AG08395 (cell line): ENCODE results near the gene PIP4K2A.

ENCODE experiments used
- DNase-seq: peaks from one replicate; pipeline ENCODE4 v3.0.0; 2012; ENCODE audit warnings: mixed read lengths, low spot score

The PIP4K2A gene

DNA sequence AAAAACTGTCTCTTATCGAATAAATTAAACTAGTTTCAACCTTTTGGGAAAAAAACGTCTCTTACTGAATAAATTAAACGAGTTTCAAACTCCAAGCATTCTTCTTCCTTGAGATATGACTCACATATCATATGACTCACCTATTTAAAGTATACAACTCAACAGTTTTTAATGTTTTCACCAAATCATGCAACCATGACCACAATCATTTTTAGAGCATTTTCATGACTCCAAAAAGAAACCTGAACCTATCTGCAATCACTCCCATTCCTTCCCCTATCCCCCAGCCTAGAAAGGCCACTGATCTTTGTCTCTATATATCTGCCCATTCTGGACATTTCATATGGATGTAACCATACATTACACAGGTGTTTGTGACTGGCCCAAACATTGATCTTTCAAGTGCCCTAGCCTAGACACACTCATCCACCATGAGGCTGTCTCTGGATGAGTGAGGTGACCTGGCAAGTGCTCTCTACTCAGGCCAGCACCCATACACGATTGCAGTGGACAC lies 115.3 kb downstream of the PIP4K2A start:
- DNase-seq, result peak; percentile 62

DNA sequence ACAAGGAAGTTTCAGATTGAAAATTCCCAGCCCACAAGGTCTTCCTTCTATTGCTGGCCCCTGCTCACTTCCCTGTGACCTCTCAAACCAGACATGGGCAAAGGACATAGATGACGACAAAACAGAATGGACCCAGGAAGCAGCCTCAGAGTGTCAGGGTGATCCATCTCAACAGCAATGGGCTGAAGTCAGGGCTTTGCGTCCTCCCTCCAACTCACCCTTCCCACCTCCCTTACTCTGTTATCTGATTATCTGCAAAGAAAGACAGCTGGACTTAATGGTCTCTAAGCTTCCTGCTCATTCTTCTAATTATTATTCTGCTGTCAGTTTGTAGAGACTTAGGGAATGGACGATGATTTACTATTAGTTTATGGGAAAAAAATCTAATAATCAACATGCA lies 115.9 kb downstream of the PIP4K2A start:
- no peak for DNase-seq

- no peak for DNase-seq
Measured at GRCh38 chr10:22597138-22597537, 117.2 kb downstream of the PIP4K2A start.

DNA sequence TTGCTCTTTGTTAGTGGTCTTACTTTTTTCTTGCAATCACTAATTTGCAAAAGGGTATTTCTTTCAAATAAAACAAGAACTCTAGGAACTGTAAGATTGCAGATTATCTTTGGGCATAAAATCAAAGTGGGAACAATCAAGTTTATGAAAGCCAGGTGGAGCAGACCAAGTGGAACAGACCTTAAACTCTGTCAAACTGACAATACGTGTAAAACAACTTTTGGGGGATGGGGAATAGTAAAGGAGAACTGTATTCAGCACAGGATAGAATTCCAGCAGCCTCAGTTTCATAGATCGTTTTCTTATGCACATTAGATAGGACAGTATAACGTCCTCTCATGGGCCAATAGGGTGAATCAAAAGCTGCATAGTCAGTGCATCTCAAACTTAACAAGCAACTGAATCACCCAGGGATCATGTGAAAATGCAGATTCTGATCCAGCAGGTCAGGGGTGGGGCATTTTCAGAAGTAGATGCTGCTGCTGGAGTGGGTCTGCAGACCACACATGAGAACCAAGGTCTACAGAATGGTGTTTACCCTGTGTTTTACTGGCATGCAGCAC lies 120.7 kb downstream of the PIP4K2A start:
- DNase-seq, result no peak

DNA sequence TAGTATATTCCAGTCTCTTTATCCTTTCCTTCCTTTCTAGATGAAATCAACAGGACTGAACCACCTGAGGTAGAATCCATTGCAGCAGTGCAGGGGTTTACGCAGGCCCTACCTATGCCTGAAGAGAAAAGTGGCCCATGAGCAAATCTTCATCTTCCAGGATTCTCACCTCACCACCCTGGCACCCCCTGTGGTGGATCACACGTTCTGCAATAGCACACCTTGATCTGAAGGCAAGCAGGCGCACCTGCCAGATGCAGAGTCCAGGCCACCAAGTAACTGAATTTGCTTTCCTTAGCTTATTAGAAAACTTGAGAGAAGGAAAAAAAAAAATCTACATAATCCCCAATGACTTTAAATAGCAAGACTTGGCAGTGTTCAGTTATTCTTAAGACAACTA lies 121.4 kb downstream of the PIP4K2A start:
- DNase-seq, result no peak

- DNase-seq, result peak; percentile 15
Measured at GRCh38 chr10:22589851-22590514, 124.4 kb downstream of the PIP4K2A start.

GRCh38 chr10:22588462-22588861 lies 125.9 kb downstream of the PIP4K2A start:
- DNase-seq, result no peak

GRCh38 chr10:22583683-22584082 lies 130.7 kb downstream of the PIP4K2A start:
- no peak for DNase-seq

- DNase-seq, result no peak
Measured at GRCh38 chr10:22581461-22581860, 132.9 kb downstream of the PIP4K2A start.

DNA sequence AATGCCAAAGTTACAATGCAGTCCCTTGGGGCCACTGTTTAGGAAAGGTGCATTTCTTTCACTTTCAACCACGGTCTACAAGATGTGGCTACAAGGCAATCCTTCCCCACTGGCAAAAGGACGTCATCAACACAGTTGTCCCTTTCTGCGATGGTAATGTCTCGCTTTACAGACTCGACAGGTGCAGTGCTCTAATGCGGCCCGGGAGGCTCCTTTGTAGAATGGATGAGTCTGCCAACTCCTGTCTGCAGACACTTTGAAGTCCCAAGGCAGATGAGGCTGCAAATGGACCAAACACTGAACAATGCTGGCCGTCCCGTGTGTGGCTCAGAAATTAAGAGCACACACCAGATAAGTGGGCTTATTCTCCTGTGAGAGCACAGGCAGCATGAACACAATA lies 133.7 kb downstream of the PIP4K2A start:
- no peak for DNase-seq

DNA sequence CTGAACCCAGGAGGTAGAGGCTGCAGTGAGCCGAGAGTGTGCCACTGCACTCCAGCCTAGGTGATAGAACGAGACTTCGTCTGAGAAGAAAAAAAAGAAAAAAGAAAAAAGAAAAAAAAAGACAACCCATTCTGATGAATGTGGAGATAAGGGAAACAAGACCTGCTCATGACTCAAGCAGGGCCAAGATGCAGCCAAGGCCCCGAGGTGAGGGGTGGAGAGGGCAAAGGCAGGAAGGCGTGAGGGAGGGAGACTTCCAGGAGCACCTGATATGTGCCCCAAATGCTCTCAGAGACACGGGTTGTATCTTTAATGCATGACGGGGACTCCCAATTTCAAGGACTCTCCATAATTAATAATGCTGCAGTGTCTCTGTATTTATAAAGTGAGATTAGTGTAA lies 134.6 kb downstream of the PIP4K2A start:
- no peak for DNase-seq

DNA sequence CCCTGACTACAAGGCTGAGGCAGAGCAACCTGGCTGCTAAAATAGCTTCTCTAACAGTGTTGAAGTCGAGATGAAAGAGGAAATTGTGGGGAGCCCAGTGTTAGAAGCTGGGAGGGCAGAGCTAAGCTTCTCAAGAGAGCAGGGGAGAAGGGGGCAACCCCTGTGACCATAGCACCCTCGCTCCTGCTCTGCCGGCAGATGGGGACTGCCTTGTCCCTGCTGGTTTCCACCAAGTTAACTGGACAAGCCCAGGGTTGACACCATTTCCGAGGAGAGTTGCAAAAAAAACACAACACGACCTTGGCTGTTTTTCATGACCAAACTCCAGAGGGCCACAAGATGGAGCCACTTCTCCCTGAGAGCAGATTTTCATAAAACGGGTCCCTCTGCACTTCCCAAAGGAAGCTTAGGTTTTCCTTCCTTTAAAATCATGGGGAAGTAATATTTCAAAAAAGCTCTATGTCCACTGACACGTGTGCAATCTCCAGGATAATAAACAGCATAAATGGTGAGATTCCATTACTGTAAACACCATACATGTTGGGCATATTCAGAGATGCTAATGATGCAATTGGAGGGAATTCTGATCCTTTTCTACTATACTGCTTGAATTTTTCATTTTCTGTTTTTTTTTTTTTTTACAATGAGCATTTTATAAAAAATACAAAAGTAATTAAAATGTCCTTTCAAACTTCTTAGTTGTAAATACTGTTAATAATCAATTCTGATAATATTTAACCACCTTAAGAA lies 140.4 kb downstream of the PIP4K2A start:
- peak; percentile 40 for DNase-seq

GRCh38 chr10:22570733-22571430 lies 143.5 kb downstream of the PIP4K2A start:
- no peak for DNase-seq

DNA sequence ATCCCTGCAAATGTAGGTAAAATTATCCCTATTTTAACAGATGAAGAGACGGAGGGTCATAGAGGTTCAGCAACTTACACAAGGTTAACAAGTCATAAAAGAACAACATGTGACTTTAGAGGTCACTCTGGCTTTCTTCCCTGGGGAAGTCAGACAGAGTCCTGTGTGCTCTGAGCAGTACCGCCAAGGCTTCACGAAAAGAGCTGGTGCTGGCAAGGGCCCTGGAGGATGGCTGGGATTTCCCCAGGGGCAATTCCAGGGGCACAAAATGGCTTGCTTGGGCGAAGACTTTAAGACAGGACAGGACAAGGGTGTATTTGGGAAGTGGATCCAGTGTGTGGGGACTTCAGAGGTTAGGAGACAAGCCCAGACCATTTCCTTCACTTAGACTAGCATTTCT lies 144.1 kb downstream of the PIP4K2A start:
- no peak for DNase-seq

GRCh38 chr10:22568928-22569327 lies 145.4 kb downstream of the PIP4K2A start:
- DNase-seq, result no peak

DNA sequence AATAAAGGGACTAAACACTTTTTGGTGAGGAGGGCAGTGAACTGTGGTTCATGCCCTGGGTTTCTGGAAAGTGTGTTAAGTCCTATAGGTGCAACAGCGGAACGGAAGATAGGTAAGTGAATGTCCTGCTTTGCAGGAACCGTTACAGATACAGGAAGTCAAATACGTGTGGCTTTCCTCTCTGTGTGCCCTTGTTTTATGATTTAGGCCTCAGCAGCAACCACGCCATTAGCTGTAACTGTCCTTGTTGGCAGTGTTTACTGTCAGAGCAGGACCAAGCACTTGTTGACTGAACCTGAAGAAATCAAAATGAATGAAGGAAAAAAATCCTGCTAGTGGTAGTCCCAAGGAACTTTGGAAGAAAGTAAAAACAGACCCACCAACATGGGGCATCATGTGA lies 150.3 kb downstream of the PIP4K2A start:
- no peak for DNase-seq

DNA sequence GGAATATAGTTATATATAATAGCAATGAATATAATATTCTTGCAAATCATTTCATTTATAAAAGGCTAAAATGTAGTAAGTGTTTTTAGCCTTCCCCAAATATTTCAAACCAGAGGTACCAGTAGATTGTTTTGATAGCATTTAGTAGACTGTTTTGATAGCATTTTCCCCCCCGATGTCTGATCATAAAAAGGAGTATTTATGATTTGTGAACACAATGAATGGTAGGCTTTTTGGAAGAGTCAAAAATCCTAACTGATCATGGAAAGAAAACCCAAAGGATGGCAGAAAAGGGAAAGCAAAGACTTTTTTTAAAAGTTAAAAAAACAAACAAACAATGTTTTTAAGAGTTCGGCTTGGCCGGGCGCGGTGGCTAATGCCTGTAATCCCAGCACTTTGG lies 152.5 kb downstream of the PIP4K2A start:
- DNase-seq, result no peak

DNA sequence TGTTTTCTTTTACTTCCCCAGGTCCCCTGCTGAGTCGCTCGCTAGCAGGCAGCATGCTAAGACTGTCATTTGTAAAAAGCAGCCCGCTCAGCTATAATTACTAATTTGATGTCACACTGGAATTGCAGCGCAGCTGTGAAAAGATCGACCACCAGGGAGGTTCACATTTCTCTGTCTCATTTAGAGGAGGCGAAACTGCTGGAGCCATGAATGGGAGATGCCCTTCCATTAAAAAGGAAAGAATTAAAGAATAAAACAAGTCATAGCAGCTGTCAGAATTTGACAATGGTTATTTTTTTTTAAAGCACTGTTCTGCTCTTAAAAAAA lies 153.5 kb downstream of the PIP4K2A start:
- DNase-seq, result no peak

DNA sequence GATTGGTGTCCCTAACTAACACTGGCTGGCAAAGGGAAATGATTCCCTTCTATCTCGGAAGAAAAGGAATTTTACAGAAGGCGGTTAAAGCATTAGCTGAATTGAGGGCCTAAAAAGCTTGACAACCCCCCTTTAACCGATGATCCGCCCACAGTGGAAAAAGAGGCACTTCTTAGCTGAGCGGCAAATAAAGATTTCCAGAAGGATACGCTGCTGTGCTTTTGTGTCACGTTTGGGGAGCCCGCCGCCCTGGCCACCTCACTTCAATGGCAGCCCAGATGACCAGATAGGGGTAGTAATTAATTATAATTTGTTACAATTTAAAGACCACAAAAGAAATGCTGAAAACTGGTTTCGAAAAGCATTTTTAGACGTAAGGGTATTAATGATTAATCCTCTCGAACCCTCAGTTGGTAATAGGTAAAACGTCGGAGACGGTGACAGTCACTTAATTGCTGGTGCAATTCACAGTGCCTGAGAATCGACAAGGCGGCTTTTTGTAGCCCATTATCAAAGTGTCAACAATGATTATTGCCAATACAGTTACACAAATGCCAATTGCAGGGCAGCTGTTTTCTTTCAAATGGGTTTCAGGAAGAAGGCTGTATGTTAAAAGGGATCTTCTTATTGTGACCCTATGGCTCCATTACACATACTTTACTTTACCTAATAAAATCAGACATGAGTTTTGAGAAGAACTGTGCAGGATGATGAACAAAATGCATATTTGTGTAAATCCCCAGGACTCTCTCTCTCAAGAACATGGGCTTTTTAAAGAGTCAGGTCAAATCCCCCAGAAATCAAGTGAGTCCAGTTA lies 154.1 kb downstream of the PIP4K2A start:
- no peak for DNase-seq

DNA sequence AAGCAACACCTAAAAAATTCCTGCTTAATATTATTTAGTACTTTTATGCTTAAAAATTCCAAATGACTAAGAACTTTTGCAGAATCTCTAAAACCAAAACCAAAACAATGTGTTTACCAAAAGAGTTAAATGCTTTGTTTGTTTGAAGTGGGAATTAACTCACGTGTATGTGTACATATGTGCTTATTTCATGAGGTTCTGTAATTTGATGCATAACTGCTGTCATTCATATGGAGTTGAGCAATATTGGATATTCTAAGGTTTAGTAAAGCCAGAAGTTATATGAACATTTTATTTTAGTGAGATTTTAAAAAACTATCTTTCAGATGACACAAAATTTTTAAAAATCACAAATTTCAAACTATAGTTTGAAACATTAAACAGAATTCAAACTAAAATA lies 157.1 kb downstream of the PIP4K2A start:
- no peak for DNase-seq

DNA sequence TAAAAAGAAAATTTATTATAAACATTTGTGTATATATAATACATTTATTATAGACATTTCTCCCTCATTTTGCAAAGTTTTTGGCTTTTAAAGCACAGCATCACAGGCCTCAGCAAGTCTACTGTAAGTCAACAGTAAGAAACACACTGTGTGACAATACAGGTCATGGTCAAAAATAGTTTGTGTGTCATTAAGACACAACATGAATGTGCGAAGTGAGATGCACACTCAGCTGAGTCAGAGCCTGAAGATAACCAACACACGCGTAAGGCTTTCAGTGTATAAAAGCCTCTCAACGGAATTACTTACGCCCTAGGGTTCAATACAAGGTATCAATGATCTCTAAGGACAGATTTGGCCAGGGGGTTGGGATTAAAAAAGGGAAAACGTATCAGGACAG lies 157.6 kb downstream of the PIP4K2A start:
- DNase-seq, result no peak
